Prostate gland (tissue), 2 donors: Measurements from ENCODE around the gene H2AZ1. TPM values are rescaled to one million over a fixed set of nuclear protein-coding genes. Genes with fewer than 3 reads are reported as not detected.
A peak's percentile ranks its signal among the peaks of the same experiment; 100 is the strongest.

Experiments
- DNase-seq: peaks from one replicate; pipeline ENCODE4 v3.0.0-alpha.2; 2019; ENCODE audit warnings: low spot score
- H3K27ac ChIP-seq, 2 donors: fragments of 200-600 bp; sonication (generic); 2 replicates each; pipeline ENCODE4 v1.5.1; 2017 to 2019
- H3K27me3 ChIP-seq: fragments of 200-600 bp; sonication (generic); replicated peaks from 2 replicates; pipeline ENCODE4 v1.5.1; 2019; ENCODE audit not compliant: insufficient read depth
- H3K36me3 ChIP-seq, 2 donors: fragments of 200-600 bp; sonication (generic); 1 replicate in 1 of 2; 2 replicates in 1 of 2; pipeline versions ENCODE4 v1.5.1 to v1.8.1; 2017 to 2019
- H3K4me1 ChIP-seq: fragments of 200-600 bp; sonication (generic); replicated peaks from 2 replicates; pipeline ENCODE4 v1.5.1; 2019
- H3K4me3 ChIP-seq, 2 donors: fragments of 200-600 bp; sonication (generic); 2 replicates each; pipeline ENCODE4 v1.5.1; 2017 to 2019
- H3K9me3 ChIP-seq: fragments of 200-600 bp; sonication (generic); 2 replicates; pipeline ENCODE4 v1.5.1; 2017
- CTCF ChIP-seq, 4 experiments: fragments of 200-600 bp in 2 of 4; fragments of 450-650 bp in 2 of 4; sonication (generic) in 2 of 4; IDR thresholded peaks; 1 replicate in 3 of 4; 2 replicates in 1 of 4; pipeline ENCODE4 v1.5.1; 2016 to 2019; ENCODE audit warnings: antibody characterized with exemption in 4 of 4, mild to moderate bottlenecking in 2 of 4, moderate library complexity in 2 of 4
- POLR2A ChIP-seq: fragments of 450-650 bp; IDR thresholded peaks from one replicate; pipeline ENCODE4 v1.6.1; 2016; ENCODE audit warnings: antibody characterized with exemption, mild to moderate bottlenecking
- POLR2AphosphoS5 ChIP-seq: sonication (generic); formaldehyde crosslinking; IDR thresholded peaks from one replicate; pipeline ENCODE4 v1.6.1; 2017; ENCODE audit warnings: antibody characterized with exemption
- WGBS: methylation state at CpG from one replicate; pipeline ENCODE4 v1.1.5; 2018; 5-methylcytosine and 5-hydroxymethylcytosine counted together
- intact Hi-C: fragments of 100-400 bp; cut with DNase I; formaldehyde crosslinking; loops from one replicate; pipeline ENCODE4 v1.14.2; 2022
- total RNA-seq, 2 donors: library from RNA; depleted of rRNA; stranded (reverse); fragments of >200 nt; gene quantifications; one replicate each; pipeline ENCODE4 v1.1.0, GENCODE V29; 2016

The H2AZ1 gene
- 100 to 1,000 TPM; 148 to 157 TPM for total RNA-seq

- peak within 1 kb of the TSS; percentile 72 to 82 for H3K4me3 ChIP-seq
- H3K4me1 ChIP-seq: peaks cover 6% of the 10 kb centered on the region
- TF ChIP-seq POLR2AphosphoS5 (peak; percentile 98), POLR2A (peak; percentile 76), CTCF (IDR thresholded peaks at IDR 0.05) (peak in 1 of 4 experiments; percentile 9)
- no peaks in the 10 kb centered on the region for H3K36me3 ChIP-seq
- intact Hi-C loops: loop anchor here (2.0 to 5.0 kb wide), 3 partner anchors 55 to 387 kb away; partner anchors contain the start of gene LAMTOR3
- DNase-seq: peak; percentile 99
- H3K27ac ChIP-seq: peak within 1 kb of the TSS; percentile 94 to 97
- H3K9me3 ChIP-seq: no peaks in the 10 kb centered on the region
- WGBS: 1% methylated on average over 73 of the region's 76 CpGs
- H3K27me3 ChIP-seq: no peaks in the 10 kb centered on the region
These were observed at the start of gene H2AZ1 for GRCh38 chr4:99949999-99950912. Gene H2AZ1, minus strand, starts transcription at chr4:99950275. Its CDS starts 105 bp downstream, at chr4:99950170.

- WGBS: 56% methylated on average over 2 of the region's 2 CpGs
- Histone ChIP-seq H3K27ac (no peak overlapping the region), H3K27me3 (no peaks in the 10 kb centered on the region), H3K4me3 (no peak overlapping the region), H3K36me3 (no peaks in the 10 kb centered on the region), H3K9me3 (no peaks in the 10 kb centered on the region), H3K4me1 (no peaks in the 10 kb centered on the region)
- TF ChIP-seq POLR2AphosphoS5 (no peak), CTCF (IDR thresholded peaks at IDR 0.05) (peak in 3 of 4 experiments; percentile 26 to 48 (median 30))
- intact Hi-C loops: no loop called here
- DNase-seq: no peak
These were observed 48.2 kb upstream of the H2AZ1 start for GRCh38 chr4:99998062-99998867.

GRCh38 chr4:99991741-99992140 lies 41.7 kb upstream of the H2AZ1 start:
- intact Hi-C loops: no loop called here
- no peaks in the 10 kb centered on the region for H3K36me3 ChIP-seq
- H3K27me3 ChIP-seq: no peaks in the 10 kb centered on the region
- DNase-seq: no peak
- H3K4me1 ChIP-seq: no peaks in the 10 kb centered on the region
- 38% methylated on average over 3 of the region's 3 CpGs for WGBS
- H3K27ac ChIP-seq: no peak overlapping the region
- TF ChIP-seq POLR2AphosphoS5 (no peak), CTCF (IDR thresholded peaks at IDR 0.05) (no peak), POLR2A (no peak)
- H3K4me3 ChIP-seq: no peak overlapping the region
- no peaks in the 10 kb centered on the region for H3K9me3 ChIP-seq

- no peaks in the 10 kb centered on the region for H3K27me3 ChIP-seq
- intact Hi-C loops: no loop called here
- no peak overlapping the region for H3K27ac ChIP-seq
- TF ChIP-seq POLR2A (no peak), CTCF (IDR thresholded peaks at IDR 0.05) (no peak), POLR2AphosphoS5 (no peak)
- no peak for DNase-seq
- no peaks in the 10 kb centered on the region for H3K36me3 ChIP-seq
- no peaks in the 10 kb centered on the region for H3K4me1 ChIP-seq
- H3K9me3 ChIP-seq: no peaks in the 10 kb centered on the region
- no peak overlapping the region for H3K4me3 ChIP-seq
These were observed 37.6 kb upstream of the H2AZ1 start for GRCh38 chr4:99987681-99988080.
